Activated T-helper 17 cell treated with anti-CD3 and anti-CD28 coated beads, Interleukin-2, amount 50 U/mL, for 72 hours (primary cell): ENCODE data around the gene DLG2. TPM values are rescaled to one million over a fixed set of nuclear protein-coding genes. Genes with fewer than 3 reads are reported as not detected.

Experiments
- ATAC-seq: fragments of 150-1000 bp; cut with Tn5 transposase; replicated peaks from 2 replicates; pipeline ENCODE4 v1.10.0; 2021; ENCODE audit warnings: mild to moderate bottlenecking, moderate library complexity
- H3K27ac Mint-ChIP-seq: one replicate; pipeline ENCODE4 v1.8.0; 2022; ENCODE audit warnings: mixed read lengths
- H3K27me3 Mint-ChIP-seq: one replicate; pipeline ENCODE4 v1.8.0; 2022; ENCODE audit warnings: mixed read lengths
- H3K36me3 Mint-ChIP-seq: one replicate; pipeline ENCODE4 v1.8.0; 2022; ENCODE audit warnings: low read depth, mild to moderate bottlenecking, mixed read lengths
- H3K4me1 Mint-ChIP-seq: one replicate; pipeline ENCODE4 v1.8.0; 2022; ENCODE audit warnings: mixed read lengths
- H3K4me3 Mint-ChIP-seq: one replicate; pipeline ENCODE4 v1.8.0; 2022; ENCODE audit warnings: mild to moderate bottlenecking, mixed read lengths
- H3K9me3 Mint-ChIP-seq: one replicate; pipeline ENCODE4 v1.8.0; 2022; ENCODE audit warnings: mixed read lengths
- total RNA-seq, 2 donors: library from RNA; stranded (reverse); gene quantifications; one replicate each; pipeline ENCODE4 v1.2.3, GENCODE V29; 2022

Gene DLG2
- total RNA-seq, 2 donors from 2014 or later, result 1.5 to 1.9 TPM

DNA sequence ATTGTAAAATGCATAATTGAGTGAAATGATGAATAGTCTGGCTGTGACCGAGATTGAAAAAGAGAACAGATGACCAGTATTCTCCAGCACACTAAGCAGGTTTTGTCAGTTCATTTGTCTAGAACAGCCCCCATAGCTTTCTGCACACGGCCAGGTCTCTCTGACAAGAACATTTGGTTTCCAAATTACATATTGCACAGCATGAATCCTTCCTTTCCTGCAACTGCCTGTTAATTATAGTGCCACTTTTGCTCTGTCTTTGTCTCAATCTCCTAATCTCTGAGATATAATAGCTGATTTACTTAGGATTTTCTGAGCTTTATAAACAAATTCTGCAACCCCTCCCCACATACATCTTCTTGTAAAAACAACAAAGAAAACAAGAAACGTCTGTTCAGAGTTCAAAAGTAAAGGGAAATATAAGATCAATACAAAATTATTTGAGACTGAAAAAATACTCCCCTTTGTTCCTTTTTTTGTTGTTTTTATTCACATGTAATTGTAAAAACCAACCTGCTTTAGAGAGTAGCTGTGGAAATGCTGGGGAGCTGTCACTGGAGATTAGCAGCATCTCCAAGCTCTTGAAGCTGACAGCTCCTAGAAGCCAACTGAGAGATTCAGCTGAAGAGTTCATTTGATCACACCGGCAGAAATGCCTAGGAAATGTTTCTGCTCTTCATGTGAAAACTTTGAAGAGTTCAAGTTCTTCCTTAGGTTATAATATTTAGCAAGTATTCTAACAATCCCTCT lies 998.1 kb downstream of the DLG2 start:
- no peak for ATAC-seq
- no peaks in the 10 kb centered on the region for H3K27me3 Mint-ChIP-seq
- H3K36me3 Mint-ChIP-seq, result no peaks in the 10 kb centered on the region

GRCh38 chr11:84626256-84626655 lies 1000.9 kb downstream of the DLG2 start:
- ATAC-seq, result no peak
- Mint-ChIP-seq H3K36me3 (no peaks in the 10 kb centered on the region), H3K4me3 (no peak overlapping the region), H3K9me3 (peaks cover 29% of the 10 kb centered on the region), H3K27ac (no peak overlapping the region), H3K4me1 (no peaks in the 10 kb centered on the region), H3K27me3 (no peaks in the 10 kb centered on the region)

More for the DNA sequence above, 998.1 kb downstream of the DLG2 start:
- no peak overlapping the region for H3K4me3 Mint-ChIP-seq
- H3K27ac Mint-ChIP-seq, result no peak overlapping the region
- no peaks in the 10 kb centered on the region for H3K4me1 Mint-ChIP-seq
- H3K9me3 Mint-ChIP-seq, result peaks cover 25% of the 10 kb centered on the region

DNA sequence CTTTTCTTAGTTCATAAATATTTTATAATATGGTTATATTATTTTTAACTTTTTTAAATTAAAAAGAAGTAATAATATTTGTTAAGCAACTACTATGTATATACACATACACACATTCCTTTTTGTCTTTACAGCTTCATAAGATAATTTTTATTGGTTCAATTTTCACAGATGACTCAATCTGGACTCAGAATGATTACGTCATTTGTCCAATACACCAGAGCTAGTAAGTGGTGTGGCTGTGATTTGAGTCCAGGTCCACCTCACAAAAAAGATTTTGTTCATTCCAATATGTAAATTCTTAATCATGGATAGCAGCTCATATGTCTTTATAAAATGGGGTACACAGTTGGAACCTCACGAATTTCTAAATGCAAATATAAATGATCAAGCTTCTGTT lies 1014.5 kb downstream of the DLG2 start:
- H3K4me3 Mint-ChIP-seq, result no peak overlapping the region
- no peak overlapping the region for H3K27ac Mint-ChIP-seq
- no peaks in the 10 kb centered on the region for H3K27me3 Mint-ChIP-seq
- no peaks in the 10 kb centered on the region for H3K36me3 Mint-ChIP-seq
- H3K4me1 Mint-ChIP-seq, result no peaks in the 10 kb centered on the region
- peaks cover 12% of the 10 kb centered on the region for H3K9me3 Mint-ChIP-seq
- ATAC-seq, result no peak

DNA sequence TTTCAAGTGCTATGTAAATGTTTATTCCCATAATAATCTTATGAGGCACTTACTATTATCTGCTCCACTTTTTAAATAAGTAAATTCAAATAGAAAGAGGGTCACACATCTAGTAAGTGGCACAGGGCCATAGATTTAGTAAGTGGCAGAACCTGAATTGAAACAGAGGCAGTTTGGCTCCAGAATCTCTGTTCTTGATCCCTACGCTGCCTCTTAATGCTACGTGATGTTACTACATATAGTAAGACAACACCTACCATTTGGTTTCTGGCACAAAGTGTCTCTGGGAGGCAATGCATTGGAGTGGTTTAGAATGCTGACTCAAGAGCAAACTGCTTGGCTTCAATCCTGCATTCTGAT lies 1018.3 kb downstream of the DLG2 start:
- H3K36me3 Mint-ChIP-seq, result no peaks in the 10 kb centered on the region
- H3K4me1 Mint-ChIP-seq, result no peaks in the 10 kb centered on the region

DNA sequence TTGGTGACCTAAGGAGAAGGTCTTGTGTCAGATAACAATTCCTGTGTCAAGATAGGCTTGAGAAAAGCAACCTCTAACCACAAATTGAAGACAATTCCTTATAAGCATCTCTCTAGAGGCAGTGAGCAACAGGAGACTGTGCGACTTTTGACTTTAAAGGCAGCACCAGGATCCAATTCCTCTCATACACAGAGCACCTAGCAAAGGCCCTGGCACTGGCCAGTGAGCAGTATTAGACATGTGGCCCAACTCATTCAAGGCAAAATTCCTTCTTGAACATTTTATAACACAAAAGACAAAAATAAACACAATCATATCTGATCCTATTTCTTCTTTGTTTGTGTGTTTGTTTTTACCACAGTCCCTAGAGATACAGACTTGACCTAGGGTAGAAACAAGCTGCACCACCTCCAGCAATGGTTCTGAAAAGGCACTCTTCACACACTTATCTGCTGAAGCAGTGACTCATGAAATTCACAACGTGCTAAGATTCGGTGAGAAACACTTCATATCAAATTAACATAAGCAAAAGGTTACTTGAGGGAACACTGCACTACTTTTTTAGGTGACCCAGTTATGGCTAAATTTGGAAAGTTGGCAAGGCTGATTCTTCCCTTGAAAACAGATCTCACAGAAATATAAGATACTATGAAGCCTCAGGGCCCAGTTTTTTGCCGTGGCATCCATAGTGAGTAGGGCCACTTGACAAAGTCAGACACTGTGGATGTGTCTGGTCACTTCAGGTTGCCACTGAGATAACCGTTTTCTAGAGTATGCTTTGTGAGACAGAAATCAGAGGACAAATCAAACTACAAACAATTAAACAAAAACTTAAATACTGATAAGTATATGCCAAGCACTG lies 1018.9 kb downstream of the DLG2 start:
- H3K9me3 Mint-ChIP-seq, result peaks cover 12% of the 10 kb centered on the region
- H3K36me3 Mint-ChIP-seq, result no peaks in the 10 kb centered on the region
- H3K4me1 Mint-ChIP-seq, result no peaks in the 10 kb centered on the region
- no peak for ATAC-seq
- no peak overlapping the region for H3K4me3 Mint-ChIP-seq
- H3K27me3 Mint-ChIP-seq, result no peaks in the 10 kb centered on the region
- no peak overlapping the region for H3K27ac Mint-ChIP-seq

More for the DNA sequence above, 1018.3 kb downstream of the DLG2 start:
- H3K9me3 Mint-ChIP-seq, result peaks cover 7% of the 10 kb centered on the region
- ATAC-seq, result no peak
- no peaks in the 10 kb centered on the region for H3K27me3 Mint-ChIP-seq
- H3K27ac Mint-ChIP-seq, result no peak overlapping the region
- H3K4me3 Mint-ChIP-seq, result no peak overlapping the region

GRCh38 chr11:84594602-84595001 lies 1032.5 kb downstream of the DLG2 start:
- no peak overlapping the region for H3K27ac Mint-ChIP-seq

GRCh38 chr11:84590106-84590505 lies 1037.0 kb downstream of the DLG2 start:
- Mint-ChIP-seq H3K27me3 (no peaks in the 10 kb centered on the region), H3K36me3 (no peaks in the 10 kb centered on the region), H3K4me3 (no peak overlapping the region), H3K27ac (no peak overlapping the region), H3K9me3 (peaks cover 15% of the 10 kb centered on the region), H3K4me1 (no peaks in the 10 kb centered on the region)
- no peak for ATAC-seq

More at GRCh38 chr11:84594602-84595001, 1032.5 kb downstream of the DLG2 start:
- Mint-ChIP-seq H3K4me3 (no peak overlapping the region), H3K9me3 (peaks cover 12% of the 10 kb centered on the region), H3K4me1 (no peaks in the 10 kb centered on the region), H3K27me3 (no peaks in the 10 kb centered on the region), H3K36me3 (no peaks in the 10 kb centered on the region)
- no peak for ATAC-seq

- H3K4me3 Mint-ChIP-seq, result no peak overlapping the region
- peaks cover 10% of the 10 kb centered on the region for H3K9me3 Mint-ChIP-seq
- no peaks in the 10 kb centered on the region for H3K4me1 Mint-ChIP-seq
- H3K27me3 Mint-ChIP-seq, result no peaks in the 10 kb centered on the region
- no peak overlapping the region for H3K27ac Mint-ChIP-seq
- no peaks in the 10 kb centered on the region for H3K36me3 Mint-ChIP-seq
- no peak for ATAC-seq
These were observed 1038.9 kb downstream of the DLG2 start for GRCh38 chr11:84588131-84588829.

DNA sequence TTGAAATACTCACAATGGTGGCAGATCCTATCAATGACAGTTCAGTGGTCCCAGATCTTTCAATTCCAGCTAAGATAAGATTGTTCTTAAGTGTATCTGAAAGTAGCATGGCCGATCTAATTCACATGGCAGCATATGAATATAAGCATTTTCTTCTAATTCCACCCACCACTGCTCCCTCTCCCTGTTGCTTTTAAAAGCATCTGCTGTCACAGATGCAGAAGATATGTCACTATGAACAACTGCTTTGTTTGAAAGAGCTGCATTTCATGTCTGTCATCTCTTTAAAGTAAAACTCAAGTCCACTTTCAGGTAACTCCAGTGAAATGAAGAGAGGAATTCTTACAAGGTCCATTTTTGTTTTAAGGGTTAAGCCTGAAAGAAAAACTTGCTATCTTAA lies 1044.0 kb downstream of the DLG2 start:
- H3K9me3 Mint-ChIP-seq, result peaks cover 5% of the 10 kb centered on the region
- no peak overlapping the region for H3K27ac Mint-ChIP-seq
- H3K4me3 Mint-ChIP-seq, result no peak overlapping the region
- H3K4me1 Mint-ChIP-seq, result no peaks in the 10 kb centered on the region
- H3K27me3 Mint-ChIP-seq, result no peaks in the 10 kb centered on the region
- ATAC-seq, result no peak
- H3K36me3 Mint-ChIP-seq, result no peaks in the 10 kb centered on the region

- no peaks in the 10 kb centered on the region for H3K4me1 Mint-ChIP-seq
- no peak overlapping the region for H3K4me3 Mint-ChIP-seq
- no peak for ATAC-seq
- no peak overlapping the region for H3K27ac Mint-ChIP-seq
- H3K9me3 Mint-ChIP-seq, result peaks cover 10% of the 10 kb centered on the region
- no peaks in the 10 kb centered on the region for H3K36me3 Mint-ChIP-seq
- no peaks in the 10 kb centered on the region for H3K27me3 Mint-ChIP-seq
These were observed 1046.1 kb downstream of the DLG2 start for GRCh38 chr11:84581083-84581482.

DNA sequence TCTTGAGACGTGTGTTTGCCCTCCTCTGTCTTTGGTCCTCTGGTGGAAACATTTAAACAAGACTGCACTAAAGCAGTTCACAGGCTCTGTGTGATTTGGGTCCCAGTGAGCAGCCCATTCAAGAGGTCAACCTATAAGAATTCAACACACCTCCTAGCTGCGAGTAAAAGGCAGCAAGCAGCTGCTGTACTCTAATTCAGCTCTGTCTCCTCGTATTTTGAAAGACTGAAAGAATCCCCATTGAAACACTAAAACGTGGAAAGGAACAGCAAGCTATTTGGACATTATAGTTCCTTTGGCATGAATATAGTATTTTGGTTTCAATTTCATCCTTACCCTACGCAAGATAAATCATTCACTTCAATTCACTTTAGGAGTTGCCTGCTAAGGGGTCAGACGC lies 1046.7 kb downstream of the DLG2 start:
- Mint-ChIP-seq H3K27ac (no peak overlapping the region), H3K4me3 (no peak overlapping the region), H3K27me3 (no peaks in the 10 kb centered on the region), H3K9me3 (peaks cover 10% of the 10 kb centered on the region), H3K4me1 (no peaks in the 10 kb centered on the region), H3K36me3 (no peaks in the 10 kb centered on the region)
- no peak for ATAC-seq

DNA sequence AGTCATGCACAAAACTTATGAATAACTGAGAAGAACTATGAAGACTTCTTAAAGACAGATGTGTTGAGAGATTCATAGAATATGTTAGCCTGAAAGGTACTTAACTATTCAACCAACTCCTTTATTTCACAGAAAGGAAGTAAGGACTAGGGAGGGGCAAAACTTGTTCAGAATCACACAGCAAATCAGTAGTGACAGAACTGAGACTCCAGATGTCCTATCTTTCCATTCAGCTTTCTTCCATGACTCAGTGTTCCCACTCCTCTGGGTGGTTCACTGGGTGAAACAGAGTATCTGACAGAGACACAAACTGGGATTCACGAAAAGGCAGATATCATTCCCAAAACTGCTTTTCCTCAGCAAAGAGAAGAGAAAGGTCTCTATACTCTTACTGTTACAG lies 1053.3 kb downstream of the DLG2 start:
- Mint-ChIP-seq H3K36me3 (no peaks in the 10 kb centered on the region), H3K27ac (no peak overlapping the region), H3K27me3 (no peaks in the 10 kb centered on the region), H3K4me1 (no peaks in the 10 kb centered on the region), H3K4me3 (no peak overlapping the region), H3K9me3 (peaks cover 22% of the 10 kb centered on the region)
- no peak for ATAC-seq

DNA sequence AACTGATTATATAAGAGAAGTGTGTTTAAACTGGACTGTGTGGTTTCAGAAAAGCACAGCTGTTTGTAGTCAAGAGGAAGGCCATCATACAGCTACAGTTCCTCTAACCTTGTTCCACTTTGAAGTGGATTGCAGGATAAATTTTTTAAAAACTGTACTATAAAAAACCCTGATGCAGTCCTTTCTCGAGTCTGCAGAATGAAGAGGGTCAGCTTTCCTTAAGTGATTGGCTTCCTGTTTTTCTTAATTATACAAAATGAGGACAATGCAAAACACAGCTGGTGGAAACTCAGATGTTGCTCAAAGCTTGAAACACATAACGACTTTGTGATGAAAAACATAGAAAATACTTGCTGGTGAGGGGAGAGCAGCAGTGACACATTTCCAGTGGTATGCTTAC lies 1060.5 kb downstream of the DLG2 start:
- peaks cover 12% of the 10 kb centered on the region for H3K9me3 Mint-ChIP-seq
- H3K4me3 Mint-ChIP-seq, result no peak overlapping the region
- H3K4me1 Mint-ChIP-seq, result no peaks in the 10 kb centered on the region
- no peaks in the 10 kb centered on the region for H3K36me3 Mint-ChIP-seq
- H3K27me3 Mint-ChIP-seq, result no peaks in the 10 kb centered on the region
- ATAC-seq, result no peak
- H3K27ac Mint-ChIP-seq, result no peak overlapping the region

DNA sequence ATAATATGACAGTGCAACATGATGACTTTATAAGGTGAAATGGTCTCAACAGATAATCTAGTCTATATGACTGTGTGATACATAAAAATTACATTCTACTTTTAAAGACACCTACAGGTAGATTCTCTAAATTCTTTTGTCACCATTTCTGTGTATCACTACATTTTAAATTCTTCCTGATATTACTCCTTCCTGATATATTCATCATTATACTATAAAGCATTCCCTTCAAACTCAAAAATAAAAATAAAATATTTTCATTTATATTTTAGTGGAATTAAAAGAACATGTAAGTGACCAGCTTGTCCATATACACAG lies 1062.3 kb downstream of the DLG2 start:
- ATAC-seq, result no peak
- Mint-ChIP-seq H3K36me3 (no peaks in the 10 kb centered on the region), H3K4me1 (no peaks in the 10 kb centered on the region), H3K4me3 (no peak overlapping the region), H3K27me3 (no peaks in the 10 kb centered on the region), H3K27ac (no peak overlapping the region), H3K9me3 (no peaks in the 10 kb centered on the region)
